Colonic mucosa (tissue), 4 donors: Measurements from ENCODE around the gene MLLT1. TPM values are rescaled to one million over a fixed set of nuclear protein-coding genes. Genes with fewer than 3 reads are reported as not detected.
A peak's percentile ranks its signal among the peaks of the same experiment; 100 is the strongest.

Experiments
- DNase-seq: peaks from one replicate; pipeline ENCODE4 v3.0.0-alpha.2; 2020
- H3K27ac ChIP-seq: fragments of 200-600 bp; one replicate; pipeline ENCODE4 v1.8.0; 2021
- H3K27me3 ChIP-seq: fragments of 200-600 bp; one replicate; pipeline ENCODE4 v1.8.0; 2021
- H3K36me3 ChIP-seq: fragments of 200-600 bp; one replicate; pipeline ENCODE4 v1.8.0; 2021
- H3K4me1 ChIP-seq: fragments of 200-600 bp; one replicate; pipeline ENCODE4 v1.8.0; 2021; ENCODE audit warnings: mild to moderate bottlenecking
- H3K4me3 ChIP-seq: fragments of 200-600 bp; one replicate; pipeline ENCODE4 v1.8.0; 2021
- H3K9ac ChIP-seq, 2 donors: one replicate each; pipeline ENCODE4 v1.7.0; 2013; ENCODE audit warnings: control low read depth in 2 of 2, low read depth in 2 of 2, low read length in 2 of 2
- H3K9me3 ChIP-seq: fragments of 200-600 bp; one replicate; pipeline ENCODE4 v1.8.0; 2021
- intact Hi-C: fragments of 100-400 bp; cut with DNase I; formaldehyde crosslinking; loops from one replicate; pipeline ENCODE4 v1.14.1; 2022
- total RNA-seq, 2 donors: library from RNA; stranded (reverse); fragmentation: NEBNext Ultra II Directional in 1 of 2; extraction: Animal tissue kit (Norgen Biotek cat#: 25700) in 1 of 2; gene quantifications; one replicate each; pipeline ENCODE4 v1.2.1, GENCODE V29; 2021
- TF ChIP-seq, protein P1 (sequence below): fragments of 200-600 bp; IDR thresholded peaks from one replicate; pipeline ENCODE4 v1.8.0; 2022; ENCODE audit warnings: antibody characterized with exemption, mild to moderate bottlenecking
- donor health status: healthy.
- donor health status: DM: no; HTN: no; CAD: no.
- donor health status: DM: no; HTN: no; CAD: no.

Gene MLLT1
- total RNA-seq, 2 donors from 2014 or later: 26.4 to 59.2 TPM

DNA sequence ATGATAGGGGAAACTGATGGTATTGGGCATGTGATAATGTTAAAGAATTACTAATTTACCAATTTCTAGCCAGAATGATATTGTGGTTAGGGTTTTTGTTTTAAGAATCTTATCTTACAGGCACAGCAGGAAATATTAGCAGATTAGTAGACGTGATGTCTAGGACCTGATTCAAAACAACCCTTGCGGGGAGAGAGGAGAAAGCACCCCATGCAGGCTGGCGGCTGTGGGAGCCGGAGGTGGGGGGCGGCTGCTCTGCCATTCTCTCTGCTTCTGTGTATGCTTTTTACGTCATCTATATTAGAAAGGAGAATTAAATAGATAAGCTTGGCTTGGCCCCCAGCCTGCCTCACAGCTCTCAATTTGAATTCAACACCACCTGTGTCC, 41.5 kb downstream of the MLLT1 start:
- Histone ChIP-seq H3K9me3 (no peaks in the 10 kb centered on the region), H3K27ac (no peak overlapping the region), H3K27me3 (no peaks in the 10 kb centered on the region), H3K4me3 (no peak overlapping the region), H3K9ac (no peak overlapping the region), H3K4me1 (no peaks in the 10 kb centered on the region), H3K36me3 (no peaks in the 10 kb centered on the region)
- TF ChIP-seq, protein P1, sequence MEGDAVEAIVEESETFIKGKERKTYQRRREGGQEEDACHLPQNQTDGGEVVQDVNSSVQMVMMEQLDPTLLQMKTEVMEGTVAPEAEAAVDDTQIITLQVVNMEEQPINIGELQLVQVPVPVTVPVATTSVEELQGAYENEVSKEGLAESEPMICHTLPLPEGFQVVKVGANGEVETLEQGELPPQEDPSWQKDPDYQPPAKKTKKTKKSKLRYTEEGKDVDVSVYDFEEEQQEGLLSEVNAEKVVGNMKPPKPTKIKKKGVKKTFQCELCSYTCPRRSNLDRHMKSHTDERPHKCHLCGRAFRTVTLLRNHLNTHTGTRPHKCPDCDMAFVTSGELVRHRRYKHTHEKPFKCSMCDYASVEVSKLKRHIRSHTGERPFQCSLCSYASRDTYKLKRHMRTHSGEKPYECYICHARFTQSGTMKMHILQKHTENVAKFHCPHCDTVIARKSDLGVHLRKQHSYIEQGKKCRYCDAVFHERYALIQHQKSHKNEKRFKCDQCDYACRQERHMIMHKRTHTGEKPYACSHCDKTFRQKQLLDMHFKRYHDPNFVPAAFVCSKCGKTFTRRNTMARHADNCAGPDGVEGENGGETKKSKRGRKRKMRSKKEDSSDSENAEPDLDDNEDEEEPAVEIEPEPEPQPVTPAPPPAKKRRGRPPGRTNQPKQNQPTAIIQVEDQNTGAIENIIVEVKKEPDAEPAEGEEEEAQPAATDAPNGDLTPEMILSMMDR: no peak
- intact Hi-C loops: no loop called here
- DNase-seq: no peak

DNA sequence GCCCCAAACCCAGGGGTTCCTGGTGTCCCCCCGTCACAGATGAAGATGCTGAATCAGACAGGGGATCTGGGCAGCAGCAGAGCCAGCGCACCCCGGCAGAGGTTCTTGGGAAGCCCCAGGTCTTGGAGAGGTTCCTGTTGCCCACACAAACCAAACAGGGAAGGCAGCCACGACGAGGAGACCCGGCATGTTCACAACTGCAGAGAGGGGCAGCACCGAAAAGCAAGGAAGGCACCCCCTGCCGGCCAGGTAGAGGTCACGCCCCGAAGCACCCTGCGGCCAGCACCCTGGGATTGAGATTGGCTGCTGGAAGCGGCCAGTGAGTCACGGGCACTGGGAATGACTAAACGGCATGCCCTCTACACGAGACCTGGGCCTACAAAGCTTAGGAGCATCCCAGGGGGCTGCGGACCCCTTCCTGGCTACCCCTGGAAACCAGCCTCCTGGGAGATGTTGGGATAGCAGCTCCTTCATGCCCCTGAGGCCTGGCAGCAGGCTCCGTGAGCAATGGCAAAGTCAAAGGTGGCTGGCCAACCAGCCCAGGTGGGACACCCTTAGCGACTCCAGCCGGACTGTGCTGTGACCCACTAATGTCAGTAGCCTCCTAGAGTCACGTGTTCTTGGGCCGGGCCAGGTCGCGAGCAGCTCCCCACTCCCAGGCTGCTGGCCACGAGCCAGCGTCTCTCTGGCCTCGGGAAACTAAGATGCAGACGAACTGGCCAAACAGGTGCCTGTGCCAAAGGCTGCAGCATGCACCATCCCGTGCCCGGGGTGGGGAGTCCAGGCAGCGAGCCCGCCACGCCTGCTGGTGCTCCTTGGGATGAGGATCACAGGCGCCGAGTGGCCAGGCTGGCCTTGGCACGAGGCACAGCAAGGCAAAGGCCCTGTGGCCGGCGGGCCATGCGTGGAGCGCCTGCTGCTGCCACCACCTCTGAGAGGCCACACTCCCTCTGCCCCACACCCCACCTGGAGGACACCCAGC, 43.2 kb downstream of the MLLT1 start:
- TF ChIP-seq, protein P1: no peak
- intact Hi-C loops: no loop called here
- Histone ChIP-seq H3K4me1 (no peaks in the 10 kb centered on the region), H3K9ac (no peak overlapping the region), H3K9me3 (no peaks in the 10 kb centered on the region), H3K36me3 (no peaks in the 10 kb centered on the region), H3K4me3 (no peak overlapping the region), H3K27ac (no peak overlapping the region), H3K27me3 (no peaks in the 10 kb centered on the region)
- DNase-seq: peak; percentile 64

DNA sequence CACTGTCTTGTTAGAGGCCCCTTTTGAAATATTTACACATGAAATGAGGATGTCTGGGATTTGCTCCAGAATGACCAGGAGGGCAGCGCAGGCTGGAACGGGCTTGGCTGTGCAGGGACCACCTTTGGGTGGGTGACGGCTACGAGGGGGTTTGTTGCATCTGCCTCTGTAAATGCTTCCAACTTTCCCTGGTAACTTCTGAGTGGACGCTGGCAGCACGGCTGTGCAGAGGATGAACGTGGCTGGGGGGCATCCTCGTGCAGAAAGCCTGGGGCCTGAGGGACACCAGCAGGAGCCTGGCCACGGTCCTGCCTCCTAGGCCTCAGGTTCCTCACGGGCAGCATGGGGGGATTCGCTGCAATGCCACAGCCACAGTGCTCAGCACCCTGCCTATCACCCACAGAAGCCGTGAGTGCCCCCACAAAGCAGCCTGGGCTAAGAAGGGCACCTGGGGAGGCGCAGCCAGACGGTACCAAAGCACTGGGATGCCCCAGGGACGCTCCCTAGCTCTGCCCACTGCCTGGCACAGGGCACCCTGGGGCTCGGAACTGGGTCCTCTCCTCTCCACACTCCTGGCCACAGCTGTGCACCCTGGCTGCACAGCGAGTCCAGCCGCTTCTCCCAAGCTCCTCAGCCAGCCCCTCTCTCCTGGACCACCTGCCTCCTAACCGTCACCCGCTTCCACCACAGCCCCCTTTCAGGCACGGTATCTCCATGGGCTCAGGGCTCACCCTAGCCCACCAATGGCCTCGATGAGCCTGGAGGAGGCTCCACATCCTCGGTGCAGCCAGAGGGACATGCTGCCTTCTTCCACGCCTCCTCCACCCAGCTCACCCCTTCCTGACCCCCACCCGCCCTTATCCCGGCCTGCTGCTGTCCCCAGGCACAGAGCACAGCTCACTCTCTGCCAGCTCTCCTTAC, 44.5 kb downstream of the MLLT1 start:
- Histone ChIP-seq H3K4me3 (no peak overlapping the region), H3K9me3 (no peaks in the 10 kb centered on the region)

DNA sequence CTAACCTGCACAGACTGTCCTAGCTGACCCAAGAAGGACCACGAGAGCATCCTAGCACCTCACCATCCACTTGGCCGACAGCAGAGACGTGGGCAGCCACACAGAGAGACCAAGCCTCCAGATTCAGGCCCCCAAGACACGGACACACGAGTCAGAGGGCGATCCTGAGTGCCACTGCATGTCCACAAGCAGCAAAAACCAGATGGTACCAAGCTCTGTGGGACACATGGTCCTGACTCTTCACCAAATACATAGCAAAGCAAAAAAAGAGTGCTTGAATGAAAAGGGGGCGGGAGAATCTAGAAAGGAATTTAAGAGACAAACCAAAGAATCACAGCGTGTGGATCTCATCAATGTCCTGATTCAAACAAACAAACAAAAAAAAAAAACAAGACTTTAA, 45.2 kb downstream of the MLLT1 start:
- TF ChIP-seq, protein P1: no peak
- intact Hi-C loops: no loop called here
- no peaks in the 10 kb centered on the region for H3K9me3 ChIP-seq
- no peaks in the 10 kb centered on the region for H3K36me3 ChIP-seq
- H3K27ac ChIP-seq: no peak overlapping the region
- no peak overlapping the region for H3K9ac ChIP-seq
- H3K4me1 ChIP-seq: no peaks in the 10 kb centered on the region
- DNase-seq: no peak
- H3K27me3 ChIP-seq: no peaks in the 10 kb centered on the region
- no peak overlapping the region for H3K4me3 ChIP-seq

More for the DNA sequence above, 44.5 kb downstream of the MLLT1 start:
- DNase-seq: no peak
- intact Hi-C loops: no loop called here
- Histone ChIP-seq H3K4me1 (no peaks in the 10 kb centered on the region), H3K27ac (no peak overlapping the region), H3K27me3 (no peaks in the 10 kb centered on the region), H3K36me3 (no peaks in the 10 kb centered on the region), H3K9ac (no peak overlapping the region)
- TF ChIP-seq, protein P1: no peak

DNA sequence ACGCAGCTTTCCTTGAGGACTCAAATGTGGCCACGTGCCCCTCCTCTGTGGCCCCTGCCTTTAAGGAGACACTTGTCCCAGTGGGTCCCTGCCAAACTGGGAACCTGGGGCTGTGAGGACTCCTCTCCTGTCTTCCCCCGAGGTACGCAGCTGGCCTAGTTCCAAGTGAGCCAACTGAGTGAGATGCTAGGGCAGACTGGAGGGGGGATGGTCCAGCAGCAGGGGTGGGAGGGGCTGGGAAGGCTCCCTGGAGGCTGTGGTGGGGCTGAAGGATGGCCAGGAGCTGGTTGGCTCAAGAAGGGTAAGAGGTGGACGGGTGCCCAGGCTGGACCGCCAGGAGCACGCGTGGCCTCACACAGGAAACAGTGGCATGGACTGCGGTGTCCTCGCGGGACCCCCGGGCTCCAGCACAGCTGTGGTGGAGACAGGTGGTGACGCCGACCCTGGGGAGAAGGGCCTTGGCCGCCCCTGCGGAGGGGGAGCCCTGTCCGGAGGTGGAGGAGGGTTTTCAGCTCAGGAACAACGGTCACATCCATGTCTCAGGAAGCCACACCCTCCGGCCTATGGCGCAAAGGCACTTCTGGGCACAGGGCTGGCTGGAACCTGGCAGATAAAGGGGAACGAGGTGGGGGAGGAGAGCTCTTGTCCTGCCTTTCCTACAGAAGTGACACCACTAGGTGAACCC, 45.8 kb downstream of the MLLT1 start:
- no peaks in the 10 kb centered on the region for H3K9me3 ChIP-seq
- TF ChIP-seq, protein P1: no peak
- H3K9ac ChIP-seq: no peak overlapping the region
- no peak for DNase-seq
- no peaks in the 10 kb centered on the region for H3K36me3 ChIP-seq
- H3K27me3 ChIP-seq: no peaks in the 10 kb centered on the region
- H3K27ac ChIP-seq: no peak overlapping the region
- intact Hi-C loops: no loop called here
- H3K4me3 ChIP-seq: no peak overlapping the region
- H3K4me1 ChIP-seq: no peaks in the 10 kb centered on the region
